ENCODE measurements around the gene RNF31.

RNF31 gene

GRCh38 chr14:24110060-24110459 lies 37.2 kb upstream of the RNF31 start:
- Histone ChIP-seq H3K27me3 (replicated peaks; ENCODE audit: insufficient read depth, low read length) (no peaks in the 10 kb centered on the region), H3K27ac (ENCODE audit: low read length) (peak overlapping the region; percentile 85), H3K36me3 (replicated peaks; ENCODE audit: insufficient read depth, low read length) (no peaks in the 10 kb centered on the region), H3F3A (ENCODE audit: insufficient read depth, low read length) (peaks cover 22% of the 10 kb centered on the region), H3K4me1 (ENCODE audit: low read length) (peaks cover 18% of the 10 kb centered on the region), H2AFZ (ENCODE audit: low read length) (no peak overlapping the region), H3K9ac (ENCODE audit: low read length) (no peak overlapping the region; the same call in 1 of the 2 replicates), H3K4me3 (ENCODE audit: low read length) (no peak overlapping the region), H4K20me1 (ENCODE audit: insufficient read depth, low read length) (no peaks in the 10 kb centered on the region), H3K9me3 (replicated peaks; ENCODE audit: insufficient read depth, low read length) (no peaks in the 10 kb centered on the region), H3K4me2 (ENCODE audit: low read depth, low read length) (peak overlapping the region; percentile 54), H3K79me2 (ENCODE audit: low read length) (no peaks in the 10 kb centered on the region), H3K9me2 (replicated peaks; ENCODE audit: insufficient read depth, low read length) (no peaks in the 10 kb centered on the region)
- DNase-seq: peak; percentile 80
- no peak for TF ChIP-seq EZH2 (optimal IDR thresholded peaks at IDR 0.05; ENCODE audit: low read depth, low read length)
- TF ChIP-seq, protein P1, sequence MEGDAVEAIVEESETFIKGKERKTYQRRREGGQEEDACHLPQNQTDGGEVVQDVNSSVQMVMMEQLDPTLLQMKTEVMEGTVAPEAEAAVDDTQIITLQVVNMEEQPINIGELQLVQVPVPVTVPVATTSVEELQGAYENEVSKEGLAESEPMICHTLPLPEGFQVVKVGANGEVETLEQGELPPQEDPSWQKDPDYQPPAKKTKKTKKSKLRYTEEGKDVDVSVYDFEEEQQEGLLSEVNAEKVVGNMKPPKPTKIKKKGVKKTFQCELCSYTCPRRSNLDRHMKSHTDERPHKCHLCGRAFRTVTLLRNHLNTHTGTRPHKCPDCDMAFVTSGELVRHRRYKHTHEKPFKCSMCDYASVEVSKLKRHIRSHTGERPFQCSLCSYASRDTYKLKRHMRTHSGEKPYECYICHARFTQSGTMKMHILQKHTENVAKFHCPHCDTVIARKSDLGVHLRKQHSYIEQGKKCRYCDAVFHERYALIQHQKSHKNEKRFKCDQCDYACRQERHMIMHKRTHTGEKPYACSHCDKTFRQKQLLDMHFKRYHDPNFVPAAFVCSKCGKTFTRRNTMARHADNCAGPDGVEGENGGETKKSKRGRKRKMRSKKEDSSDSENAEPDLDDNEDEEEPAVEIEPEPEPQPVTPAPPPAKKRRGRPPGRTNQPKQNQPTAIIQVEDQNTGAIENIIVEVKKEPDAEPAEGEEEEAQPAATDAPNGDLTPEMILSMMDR (IDR thresholded peaks at IDR 0.05; ENCODE audit: low read length): no peak
- no peak for TF ChIP-seq EZH2phosphoT487 (IDR thresholded peaks at IDR 0.05; ENCODE audit: low read length)

DNA sequence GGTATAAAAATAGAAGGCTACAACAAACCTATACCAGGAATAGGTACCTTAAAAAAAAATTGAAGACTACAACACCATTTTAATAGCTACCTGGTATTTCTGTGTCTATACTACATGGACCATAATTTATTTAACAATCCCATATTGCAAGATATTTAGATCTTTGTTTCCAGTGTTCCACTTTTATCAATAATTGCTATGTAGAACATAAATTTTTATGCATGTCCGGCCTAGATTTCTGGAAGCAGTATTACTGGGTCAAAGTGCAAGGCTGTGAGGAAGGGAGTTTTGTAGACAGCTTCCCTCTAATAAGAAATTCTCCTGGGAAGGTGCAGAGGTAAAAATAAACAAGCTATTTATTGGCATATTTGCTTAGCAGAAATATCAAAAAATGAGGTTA lies 36.8 kb upstream of the RNF31 start:
- H3K27ac ChIP-seq (ENCODE audit: low read length): peak overlapping the region; percentile 67; the same call in 1 of the 2 replicates
- H3K27me3 ChIP-seq (replicated peaks; ENCODE audit: insufficient read depth, low read length): no peaks in the 10 kb centered on the region
- DNase-seq: no peak
- H3K9ac ChIP-seq (ENCODE audit: low read length): no peak overlapping the region; the same call in 1 of the 2 replicates
- no peaks in the 10 kb centered on the region for H3K9me2 ChIP-seq (replicated peaks; ENCODE audit: insufficient read depth, low read length)
- H3K4me2 ChIP-seq (ENCODE audit: low read depth, low read length): peak overlapping the region; percentile 54; the same call in 1 of the 2 replicates
- peaks cover 3% of the 10 kb centered on the region for H3K79me2 ChIP-seq (ENCODE audit: low read length)
- H3F3A ChIP-seq (ENCODE audit: insufficient read depth, low read length): peaks cover 22% of the 10 kb centered on the region
- no peaks in the 10 kb centered on the region for H3K9me3 ChIP-seq (replicated peaks; ENCODE audit: insufficient read depth, low read length)
- no peaks in the 10 kb centered on the region for H4K20me1 ChIP-seq (ENCODE audit: insufficient read depth, low read length)
- no peak overlapping the region for H3K4me3 ChIP-seq (ENCODE audit: low read length)
- no peaks in the 10 kb centered on the region for H3K36me3 ChIP-seq (replicated peaks; ENCODE audit: insufficient read depth, low read length)
- TF ChIP-seq EZH2phosphoT487 (IDR thresholded peaks at IDR 0.05; ENCODE audit: low read length) (no peak), EZH2 (optimal IDR thresholded peaks at IDR 0.05; ENCODE audit: low read depth, low read length) (no peak)
- TF ChIP-seq, protein P1 (IDR thresholded peaks at IDR 0.05; ENCODE audit: low read length): no peak
- peaks cover 18% of the 10 kb centered on the region for H3K4me1 ChIP-seq (ENCODE audit: low read length)
- H2AFZ ChIP-seq (ENCODE audit: low read length): no peak overlapping the region

DNA sequence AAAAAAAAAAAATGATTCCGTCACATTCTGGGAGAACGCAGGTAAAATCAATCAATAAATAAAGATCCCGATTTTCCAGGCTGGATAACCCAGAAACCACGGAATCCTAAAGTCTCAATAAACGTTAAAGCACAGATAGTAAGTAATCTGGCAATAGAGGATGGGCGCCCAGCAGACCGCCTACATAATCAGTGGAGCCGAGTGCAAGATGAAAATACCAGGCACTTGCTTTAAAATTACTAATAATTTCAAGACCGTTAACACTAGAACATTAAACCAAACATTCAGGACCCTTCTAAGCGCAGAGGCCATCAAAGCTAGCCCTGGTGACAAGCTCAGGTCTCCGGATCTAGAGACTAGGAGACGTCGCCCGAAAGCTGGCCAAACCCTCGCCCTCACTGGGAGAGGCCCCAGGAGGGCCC lies 33.9 kb upstream of the RNF31 start:
- Histone ChIP-seq H3K79me2 (ENCODE audit: low read length) (peaks cover 13% of the 10 kb centered on the region), H4K20me1 (ENCODE audit: insufficient read depth, low read length) (no peaks in the 10 kb centered on the region), H3F3A (ENCODE audit: insufficient read depth, low read length) (peaks cover 22% of the 10 kb centered on the region), H3K9me3 (replicated peaks; ENCODE audit: insufficient read depth, low read length) (no peaks in the 10 kb centered on the region), H3K9ac (ENCODE audit: low read length) (peak overlapping the region; percentile 93), H3K4me2 (ENCODE audit: low read depth, low read length) (peak overlapping the region; percentile 84), H3K4me3 (ENCODE audit: low read length) (peak overlapping the region; percentile 87), H2AFZ (ENCODE audit: low read length) (peak overlapping the region; percentile 58; the same call in 1 of the 2 replicates), H3K27ac (ENCODE audit: low read length) (peak overlapping the region; percentile 100), H3K27me3 (replicated peaks; ENCODE audit: insufficient read depth, low read length) (no peaks in the 10 kb centered on the region), H3K4me1 (ENCODE audit: low read length) (peaks cover 18% of the 10 kb centered on the region), H3K36me3 (replicated peaks; ENCODE audit: insufficient read depth, low read length) (no peaks in the 10 kb centered on the region), H3K9me2 (replicated peaks; ENCODE audit: insufficient read depth, low read length) (no peaks in the 10 kb centered on the region)
- TF ChIP-seq, protein P1 (IDR thresholded peaks at IDR 0.05; ENCODE audit: low read length): no peak
- TF ChIP-seq EZH2 (optimal IDR thresholded peaks at IDR 0.05; ENCODE audit: low read depth, low read length): no peak
- TF ChIP-seq EZH2phosphoT487 (IDR thresholded peaks at IDR 0.05; ENCODE audit: low read length): no peak
- DNase-seq: no peak
